Nephron (organoid): Measurements from ENCODE around the gene KLF4.

ENCODE experiments used
- H3K27ac Mint-ChIP-seq, 3 experiments: 2 replicates each; pipeline ENCODE4 v1.8.0; 2020; ENCODE audit warnings: mixed read lengths in 3 of 3, mild to moderate bottlenecking in 2 of 3, moderate library complexity in 1 of 3
- H3K27me3 Mint-ChIP-seq: 2 replicates; pipeline ENCODE4 v1.8.0; 2021; ENCODE audit warnings: low read depth, mild to moderate bottlenecking, moderate library complexity, mixed read lengths
- H3K36me3 Mint-ChIP-seq: 2 replicates; pipeline ENCODE4 v1.8.0; 2020; ENCODE audit warnings: low read depth, mixed read lengths
- H3K4me1 Mint-ChIP-seq: 2 replicates; pipeline ENCODE4 v1.8.0; 2020; ENCODE audit warnings: mixed read lengths
- H3K4me3 Mint-ChIP-seq, 3 experiments: 2 replicates each; pipeline ENCODE4 v1.8.0; 2020; ENCODE audit warnings: mild to moderate bottlenecking in 3 of 3, mixed read lengths in 3 of 3, moderate library complexity in 2 of 3
- H3K9me3 Mint-ChIP-seq: 2 replicates; pipeline ENCODE4 v1.8.0; 2020; ENCODE audit warnings: mixed read lengths
- CTCF ChIP-seq, 3 experiments: fragments of 200-600 bp; sonication (generic); IDR thresholded peaks; one replicate each; pipeline ENCODE4 v1.5.0; 2021; ENCODE audit warnings: antibody characterized with exemption in 3 of 3; ENCODE audit not compliant: unreplicated experiment in 3 of 3

Gene KLF4

GRCh38 chr9:107489687-107490605 is at the start of gene KLF4:
KLF4 (minus strand) TSS chr9:107489769; CDS start chr9:107489172, 597 bp downstream.
- no peak for TF ChIP-seq CTCF (IDR thresholded peaks at IDR 0.05; ENCODE audit: unreplicated experiment in 3 of 3)
- Mint-ChIP-seq H3K9me3 (no peaks in the 10 kb centered on the region), H3K27me3 (peaks cover 91% of the 10 kb centered on the region), H3K36me3 (no peaks in the 10 kb centered on the region), H3K4me3 (peak within 1 kb of the TSS; percentile 86 to 93 (median 91)), H3K4me1 (peaks cover 31% of the 10 kb centered on the region), H3K27ac (peak within 1 kb of the TSS; percentile 49 to 54 (median 52))

GRCh38 chr9:107536462-107536861 is 46.9 kb upstream of the KLF4 start:
- Mint-ChIP-seq H3K36me3 (no peaks in the 10 kb centered on the region), H3K27me3 (no peaks in the 10 kb centered on the region), H3K27ac (no peak overlapping the region), H3K9me3 (no peaks in the 10 kb centered on the region), H3K4me1 (no peaks in the 10 kb centered on the region), H3K4me3 (no peak overlapping the region)
- no peak for TF ChIP-seq CTCF (IDR thresholded peaks at IDR 0.05; ENCODE audit: unreplicated experiment in 3 of 3)

- Mint-ChIP-seq H3K9me3 (no peaks in the 10 kb centered on the region), H3K4me3 (no peak overlapping the region), H3K36me3 (no peaks in the 10 kb centered on the region), H3K27me3 (no peaks in the 10 kb centered on the region), H3K27ac (no peak overlapping the region), H3K4me1 (no peaks in the 10 kb centered on the region)
- TF ChIP-seq CTCF (IDR thresholded peaks at IDR 0.05; ENCODE audit: unreplicated experiment in 3 of 3) = no peak
These were observed 45.0 kb upstream of the KLF4 start for GRCh38 chr9:107534510-107535078.

- no peak for TF ChIP-seq CTCF (IDR thresholded peaks at IDR 0.05; ENCODE audit: unreplicated experiment in 3 of 3)
- Mint-ChIP-seq H3K27me3 (no peaks in the 10 kb centered on the region), H3K27ac (no peak overlapping the region), H3K4me1 (no peaks in the 10 kb centered on the region), H3K9me3 (no peaks in the 10 kb centered on the region), H3K4me3 (no peak overlapping the region), H3K36me3 (no peaks in the 10 kb centered on the region)
These were observed 41.1 kb upstream of the KLF4 start for GRCh38 chr9:107530679-107531078.

- Mint-ChIP-seq H3K4me1 (no peaks in the 10 kb centered on the region), H3K9me3 (no peaks in the 10 kb centered on the region), H3K36me3 (no peaks in the 10 kb centered on the region), H3K27ac (no peak overlapping the region), H3K27me3 (peaks cover under 1% of the 10 kb centered on the region), H3K4me3 (no peak overlapping the region)
- no peak for TF ChIP-seq CTCF (IDR thresholded peaks at IDR 0.05; ENCODE audit: unreplicated experiment in 3 of 3)
These were observed 39.1 kb upstream of the KLF4 start for GRCh38 chr9:107528686-107529085.
